IgD-negative memory B cell (primary cell): ENCODE data around the gene PDE8A. TPM values are rescaled to one million over a fixed set of nuclear protein-coding genes. Genes with fewer than 3 reads are reported as not detected.
A peak's percentile ranks its signal among the peaks of the same experiment; 100 is the strongest.
"Not testable (repeated sequence)": the region's sequence is repeated elsewhere in the genome, so short reads cannot be mapped to it uniquely, and the experiment has no call there.

Source experiments
- H3K27ac Mint-ChIP-seq, 3 donors: one replicate each; pipeline ENCODE4 v1.8.0; 2020 to 2022; ENCODE audit warnings: mild to moderate bottlenecking in 3 of 3, mixed read lengths in 3 of 3, moderate library complexity in 1 of 3
- H3K27me3 Mint-ChIP-seq: one replicate; pipeline ENCODE4 v1.8.0; 2021; ENCODE audit warnings: mixed read lengths
- H3K36me3 Mint-ChIP-seq: one replicate; pipeline ENCODE4 v1.8.0; 2020; ENCODE audit warnings: mild to moderate bottlenecking, mixed read lengths
- H3K4me1 Mint-ChIP-seq, 3 donors: one replicate each; pipeline ENCODE4 v1.8.0; 2020 to 2022; ENCODE audit warnings: mixed read lengths in 3 of 3, mild to moderate bottlenecking in 1 of 3
- H3K4me3 Mint-ChIP-seq, 4 donors: one replicate each; pipeline ENCODE4 v1.8.0; 2020 to 2022; ENCODE audit warnings: mild to moderate bottlenecking in 4 of 4, mixed read lengths in 4 of 4, moderate library complexity in 3 of 4
- H3K9me3 Mint-ChIP-seq, 3 donors: one replicate each; pipeline ENCODE4 v1.8.0; 2020 to 2021; ENCODE audit warnings: mixed read lengths in 3 of 3, mild to moderate bottlenecking in 1 of 3
- polyA plus RNA-seq: library from polyadenylated mRNA; unstranded; fragments of 300-500 nt; fragmentation: Illumina TruSeq; gene quantifications from one replicate; pipeline ENCODE4 v1.2.3, GENCODE V29; 2021

The PDE8A gene
- polyA plus RNA-seq, 1 donor from 2014 or later = 3.3 TPM

DNA sequence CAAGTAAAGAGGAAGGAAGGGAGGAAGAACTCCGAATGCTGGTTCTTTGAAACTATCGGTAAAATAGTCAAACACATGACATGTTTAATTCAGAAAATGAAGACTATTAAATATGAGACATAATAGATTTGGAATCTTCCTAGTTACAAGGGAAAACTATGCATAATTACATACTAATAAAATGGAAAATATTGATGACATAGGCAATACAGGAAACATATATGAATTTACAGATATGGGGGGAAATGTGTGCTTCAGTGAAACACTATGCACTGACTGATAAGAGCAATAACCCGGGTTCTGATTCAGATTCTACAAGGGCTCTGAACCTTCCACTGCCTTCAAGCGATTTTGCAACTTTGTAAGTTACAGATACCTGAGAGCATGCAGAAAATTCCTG lies 185.9 kb downstream of the PDE8A start:
- H3K4me3 Mint-ChIP-seq = peak overlapping the region in 2 of 4 donors; percentile 3 to 73
- peaks cover 7% of the 10 kb centered on the region for H3K36me3 Mint-ChIP-seq
- peaks cover 5 to 19% (median 12%) of the 10 kb centered on the region in 3 donors for H3K9me3 Mint-ChIP-seq
- H3K27ac Mint-ChIP-seq = no peak overlapping the region
- peaks cover 23% of the 10 kb centered on the region for H3K27me3 Mint-ChIP-seq
- peaks cover 1 to 9% (median 5%) of the 10 kb centered on the region in 3 donors for H3K4me1 Mint-ChIP-seq

DNA sequence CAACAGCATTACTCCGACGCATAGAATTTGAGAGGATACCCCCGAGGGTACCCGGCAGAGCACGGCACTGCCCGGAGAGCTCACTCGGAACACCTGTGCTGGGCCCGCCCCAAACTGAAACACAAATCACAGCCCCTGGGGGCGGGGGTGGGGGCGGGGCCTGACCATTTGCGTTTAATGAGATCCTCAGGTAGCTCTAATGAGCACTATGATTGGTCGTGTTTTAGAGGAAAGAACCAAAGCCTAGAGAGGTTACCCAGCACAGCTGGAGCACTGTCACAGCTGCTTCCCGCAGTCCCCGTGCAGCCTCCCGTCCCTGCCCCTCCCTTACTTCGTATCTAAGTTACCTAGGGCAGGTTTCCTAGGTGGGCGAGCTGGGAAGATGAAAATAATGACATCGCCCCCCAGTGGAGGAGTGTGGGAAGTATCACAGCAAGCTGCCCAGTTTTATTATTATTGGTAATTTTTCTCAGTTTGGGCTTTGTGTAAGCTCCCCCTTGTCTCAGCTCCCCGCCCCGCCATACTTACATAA lies 187.1 kb downstream of the PDE8A start:
- peaks cover 5 to 19% (median 11%) of the 10 kb centered on the region in 3 donors for H3K9me3 Mint-ChIP-seq
- peak overlapping the region in 2 of 4 donors; percentile 17 to 84 for H3K4me3 Mint-ChIP-seq
- H3K4me1 Mint-ChIP-seq = peaks cover 1 to 9% (median 5%) of the 10 kb centered on the region in 3 donors
- H3K36me3 Mint-ChIP-seq = peaks cover 7% of the 10 kb centered on the region
- H3K27ac Mint-ChIP-seq = no peak overlapping the region
- peaks cover 29% of the 10 kb centered on the region for H3K27me3 Mint-ChIP-seq

DNA sequence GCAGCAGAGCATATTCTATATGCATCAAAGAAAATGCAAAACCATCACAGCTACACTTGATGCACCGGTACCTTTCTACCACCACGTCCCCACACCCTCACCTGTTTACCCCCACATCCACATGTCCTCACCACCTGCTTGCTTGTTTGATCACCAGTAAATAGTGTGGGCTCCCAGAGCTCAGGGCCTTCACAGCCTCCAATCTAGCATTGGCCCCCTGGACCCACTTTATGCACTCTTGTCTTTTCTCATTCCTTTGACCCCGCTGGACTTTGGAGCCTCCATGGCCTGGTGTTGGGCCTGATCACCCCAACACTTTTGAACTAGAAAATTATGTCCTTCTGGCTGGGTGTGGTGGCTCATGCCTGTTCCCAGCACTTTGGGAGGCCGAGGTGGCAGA lies 190.1 kb downstream of the PDE8A start:
- Mint-ChIP-seq H3K27me3 (peaks cover 33% of the 10 kb centered on the region), H3K36me3 (no peaks in the 10 kb centered on the region), H3K27ac (no peak overlapping the region), H3K9me3 (peaks cover 3 to 10% (median 5%) of the 10 kb centered on the region in 3 donors), H3K4me3 (peak overlapping the region in 1 of 4 donors; percentile 84), H3K4me1 (peaks cover 1 to 9% (median 5%) of the 10 kb centered on the region in 3 donors)

DNA sequence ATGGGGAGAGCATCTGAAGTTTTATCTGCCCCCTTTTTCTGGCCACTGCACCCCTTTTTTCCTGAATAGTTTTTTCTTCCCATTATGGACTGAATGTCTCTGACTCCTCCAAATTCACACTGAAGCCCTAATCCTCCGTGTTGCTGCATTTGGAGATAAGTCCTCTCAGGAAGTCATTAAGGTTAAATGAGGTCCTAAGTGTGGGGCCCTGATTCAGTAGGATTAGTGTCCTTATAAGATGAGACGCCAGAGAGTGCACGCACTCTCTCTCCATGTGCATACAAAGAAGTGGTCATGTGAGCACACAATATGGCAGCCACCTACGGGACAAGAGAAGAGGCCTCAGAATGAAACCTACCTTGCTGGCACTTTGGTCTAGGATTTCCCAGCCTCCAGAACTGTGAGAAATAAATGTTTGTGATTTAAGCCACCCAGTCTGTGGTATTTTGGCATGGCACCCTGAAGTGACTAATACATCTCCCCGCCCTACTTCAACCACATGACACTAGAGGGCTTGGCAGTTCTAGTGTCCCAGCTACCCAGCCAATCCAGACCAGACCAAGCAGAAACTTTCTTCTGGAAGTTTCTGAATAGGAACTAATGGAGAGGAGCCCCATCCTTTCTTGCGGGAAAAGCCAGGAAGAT lies 191.3 kb downstream of the PDE8A start:
- no peak overlapping the region for H3K4me3 Mint-ChIP-seq
- no peaks in the 10 kb centered on the region for H3K36me3 Mint-ChIP-seq
- peaks cover 0 to 6% (median 1%) of the 10 kb centered on the region in 3 donors for H3K4me1 Mint-ChIP-seq
- H3K9me3 Mint-ChIP-seq = peaks cover 3 to 10% (median 5%) of the 10 kb centered on the region in 3 donors
- H3K27me3 Mint-ChIP-seq = peaks cover 33% of the 10 kb centered on the region
- no peak overlapping the region for H3K27ac Mint-ChIP-seq

DNA sequence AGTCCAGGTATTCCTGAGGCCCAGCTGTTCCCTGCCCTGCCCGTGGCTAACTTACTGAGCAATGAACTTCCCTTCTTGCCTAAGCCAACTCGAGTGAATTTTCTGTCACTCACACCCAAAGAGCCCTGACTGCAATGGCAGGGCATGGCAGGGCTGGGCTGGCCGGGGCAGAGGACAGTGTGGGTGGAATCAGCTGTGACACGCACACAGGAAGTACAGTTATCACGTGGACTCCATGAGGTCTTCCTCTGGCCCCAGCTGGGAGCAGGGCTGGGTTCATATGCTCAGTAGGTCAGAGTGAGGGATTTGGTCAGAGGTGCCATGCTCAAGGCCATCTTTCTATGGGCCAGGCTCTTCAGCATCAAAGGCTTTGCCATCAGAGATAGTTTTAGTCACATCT lies 192.0 kb downstream of the PDE8A start:
- not testable (repeated sequence) for H3K4me3 Mint-ChIP-seq, H3K36me3 Mint-ChIP-seq, H3K27ac Mint-ChIP-seq, H3K4me1 Mint-ChIP-seq
- H3K27me3 Mint-ChIP-seq = peaks cover 33% of the 10 kb centered on the region
- H3K9me3 Mint-ChIP-seq = peaks cover 3 to 10% (median 5%) of the 10 kb centered on the region in 3 donors

DNA sequence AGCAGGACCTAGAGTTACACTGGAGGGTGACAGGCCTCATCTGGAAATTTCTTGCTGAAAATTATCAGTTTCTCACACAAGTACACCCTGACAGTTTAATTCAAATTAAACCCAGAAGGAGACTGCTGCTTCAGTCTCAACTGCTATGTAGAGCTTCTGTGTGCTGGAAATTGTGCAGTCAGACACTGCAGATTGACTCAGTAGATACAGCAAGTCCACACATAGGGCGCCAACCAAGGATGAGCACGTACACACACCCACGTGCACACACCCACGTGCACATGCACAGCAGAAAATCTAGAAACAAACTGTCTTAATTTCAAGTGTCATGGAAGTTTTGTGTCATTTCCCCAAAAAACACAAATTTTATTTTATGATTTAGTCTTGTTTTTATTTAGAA lies 192.9 kb downstream of the PDE8A start:
- H3K9me3 Mint-ChIP-seq = peaks cover 3 to 10% (median 5%) of the 10 kb centered on the region in 3 donors
- H3K4me1 Mint-ChIP-seq = peaks cover 0 to 1% (median 0%) of the 10 kb centered on the region in 3 donors
- H3K4me3 Mint-ChIP-seq = no peak overlapping the region
- H3K27me3 Mint-ChIP-seq = peaks cover 28% of the 10 kb centered on the region
- H3K36me3 Mint-ChIP-seq = no peaks in the 10 kb centered on the region
- H3K27ac Mint-ChIP-seq = no peak overlapping the region

DNA sequence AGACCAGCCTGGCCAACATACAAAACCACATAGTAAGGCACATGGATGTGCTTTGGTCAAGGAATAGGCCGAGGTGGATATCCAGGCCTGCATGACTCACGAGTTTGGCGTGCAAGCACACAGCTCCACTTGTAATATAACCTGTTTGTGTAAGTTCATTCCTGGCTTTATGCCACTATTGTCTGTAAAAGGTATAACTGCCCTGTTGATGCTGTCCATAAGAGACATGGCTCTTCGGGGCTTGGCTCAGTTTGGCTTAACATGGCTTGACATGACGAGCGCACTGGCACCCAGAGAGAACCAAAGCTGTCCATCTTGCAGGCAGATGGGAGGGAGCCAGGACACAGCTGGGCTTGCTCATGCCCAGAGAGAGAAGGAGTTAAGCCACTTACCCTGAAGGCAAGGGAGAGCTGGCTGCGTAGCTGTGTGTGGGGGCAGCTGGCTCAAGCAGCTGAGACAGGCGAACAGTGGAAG lies 195.4 kb downstream of the PDE8A start:
- not testable (repeated sequence) for H3K4me3 Mint-ChIP-seq, H3K27ac Mint-ChIP-seq, H3K36me3 Mint-ChIP-seq, H3K9me3 Mint-ChIP-seq, H3K4me1 Mint-ChIP-seq
- peaks cover 12% of the 10 kb centered on the region for H3K27me3 Mint-ChIP-seq

DNA sequence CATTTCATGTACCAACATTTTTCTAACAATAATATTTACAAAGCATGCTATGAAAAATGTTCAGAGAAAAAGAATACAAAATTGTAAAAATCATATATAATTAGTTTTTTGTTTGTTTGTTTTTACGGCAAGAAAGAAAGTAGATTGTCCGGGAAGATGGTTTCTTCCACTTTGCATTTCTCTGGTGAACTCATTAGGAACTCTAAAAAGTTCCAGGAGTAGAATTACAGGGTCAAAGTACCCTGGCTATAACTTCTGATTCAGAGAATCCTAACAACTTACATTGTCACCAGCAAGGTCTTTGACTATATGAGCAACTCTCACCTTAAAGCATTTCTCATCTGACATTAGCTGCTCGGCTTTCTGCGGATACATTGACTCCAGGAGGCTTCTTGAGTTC lies 196.7 kb downstream of the PDE8A start:
- Mint-ChIP-seq H3K4me1 (no peaks in the 10 kb centered on the region), H3K27me3 (peaks cover 4% of the 10 kb centered on the region), H3K27ac (no peak overlapping the region), H3K4me3 (no peak overlapping the region), H3K9me3 (peaks cover 0 to 2% (median 0%) of the 10 kb centered on the region in 3 donors), H3K36me3 (no peaks in the 10 kb centered on the region)

DNA sequence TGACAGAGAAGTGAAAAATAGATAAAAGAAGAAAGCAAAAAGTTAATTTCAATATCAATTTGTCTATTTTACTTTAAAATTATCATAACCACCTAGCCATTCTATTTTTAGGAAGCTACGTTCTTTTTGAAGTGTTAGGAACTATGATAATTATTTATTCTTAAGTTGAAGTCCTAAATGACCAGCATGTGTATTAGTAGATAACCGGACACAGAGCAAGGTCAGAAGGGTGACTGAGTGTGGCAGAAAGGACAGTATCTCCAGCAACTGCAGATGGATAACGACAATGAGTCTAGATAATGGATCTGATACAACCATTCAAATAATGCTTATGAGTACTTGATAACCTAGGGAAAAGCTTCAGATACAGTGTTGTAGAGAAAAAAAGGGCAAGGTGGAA lies 198.0 kb downstream of the PDE8A start:
- H3K36me3 Mint-ChIP-seq = no peaks in the 10 kb centered on the region
- H3K9me3 Mint-ChIP-seq = peaks cover 0 to 2% (median 0%) of the 10 kb centered on the region in 3 donors
- H3K27me3 Mint-ChIP-seq = no peaks in the 10 kb centered on the region
- no peak overlapping the region for H3K4me3 Mint-ChIP-seq
- H3K27ac Mint-ChIP-seq = no peak overlapping the region
- H3K4me1 Mint-ChIP-seq = no peaks in the 10 kb centered on the region

DNA sequence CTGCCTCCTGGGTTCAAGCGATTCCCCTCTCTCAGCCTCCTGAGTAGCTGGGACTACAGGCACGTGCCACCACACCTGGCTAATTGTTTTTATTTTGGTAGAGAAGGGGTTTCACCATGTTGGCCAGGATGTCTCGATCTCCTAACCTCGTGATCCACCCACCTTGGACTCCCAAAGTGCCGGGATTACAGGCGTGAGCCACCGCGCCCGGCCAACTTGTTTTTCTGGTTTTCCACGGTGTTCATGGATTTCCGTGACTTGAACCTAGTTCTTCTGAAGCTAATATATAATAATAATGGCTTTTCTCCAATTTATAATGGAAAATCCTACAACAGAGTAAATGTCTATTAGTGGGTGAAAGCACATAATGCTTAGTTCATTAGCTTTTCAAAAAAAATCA lies 203.7 kb downstream of the PDE8A start:
- not testable (repeated sequence) for H3K9me3 Mint-ChIP-seq, H3K4me3 Mint-ChIP-seq, H3K36me3 Mint-ChIP-seq, H3K4me1 Mint-ChIP-seq, H3K27ac Mint-ChIP-seq, H3K27me3 Mint-ChIP-seq

DNA sequence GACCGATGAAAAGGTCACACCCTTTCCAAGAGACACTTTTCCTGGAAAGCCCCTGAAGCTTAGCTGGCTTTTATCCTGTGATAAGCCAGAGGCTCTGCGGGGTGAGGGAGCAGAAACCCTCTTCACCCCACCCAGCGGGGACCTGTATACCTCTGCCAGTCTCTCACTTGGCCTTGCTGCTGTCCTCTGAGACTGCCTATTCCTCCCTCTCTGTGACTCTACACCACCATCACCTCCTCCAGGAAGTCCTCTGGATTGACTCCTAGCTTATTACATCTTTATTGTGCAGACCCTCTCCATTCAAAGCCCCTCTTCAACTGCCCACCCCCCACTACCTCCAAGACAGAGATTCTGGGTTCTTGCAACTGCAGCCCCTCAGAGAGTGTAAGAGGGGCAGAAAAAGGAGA lies 206.5 kb downstream of the PDE8A start:
- not testable (repeated sequence) for H3K27me3 Mint-ChIP-seq, H3K36me3 Mint-ChIP-seq, H3K27ac Mint-ChIP-seq, H3K4me3 Mint-ChIP-seq, H3K9me3 Mint-ChIP-seq, H3K4me1 Mint-ChIP-seq

Other genes with a start within 250 kb of the PDE8A start
- gene ZNF592, start 233.3 kb upstream of the PDE8A start, polyA plus RNA-seq = 11.9 TPM
- gene ALPK3, start 164.5 kb upstream of the PDE8A start, polyA plus RNA-seq = not detected
- gene SLC28A1, start 97.2 kb upstream of the PDE8A start, polyA plus RNA-seq = not detected